ENCODE data around the gene RAB3GAP2. TPM values are rescaled to one million over a fixed set of nuclear protein-coding genes. Genes with fewer than 3 reads are reported as not detected.
"Not testable (repeated sequence)": the region's sequence is repeated elsewhere in the genome, so short reads cannot be mapped to it uniquely, and the experiment has no call there.

RAB3GAP2 gene
- total and polyA plus RNA-seq, 2 of the 13 experiments (the other 11 are each of a cell fraction or from before 2014, with no cell fraction given), result 22.6 to 25.0 TPM

DNA sequence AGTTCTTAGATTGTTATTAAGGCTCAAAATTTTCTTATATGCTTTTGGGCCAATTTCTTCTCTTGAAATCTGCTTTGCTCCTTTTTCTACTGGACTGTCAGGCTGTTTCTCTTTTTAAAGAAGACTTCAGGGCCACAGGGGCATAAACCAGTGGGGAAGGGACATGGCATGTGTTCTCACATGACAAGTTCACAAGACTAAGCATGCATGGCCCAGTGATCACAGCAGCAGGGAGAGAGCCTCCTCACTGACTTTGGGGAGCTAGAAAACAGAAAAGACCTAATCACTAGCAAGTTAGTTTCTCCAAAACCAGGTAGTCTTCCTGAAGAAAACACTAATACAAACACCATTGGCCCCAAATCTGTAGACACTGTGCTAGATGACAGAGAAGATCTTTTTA is 64.8 kb downstream of the RAB3GAP2 start:
- FAIRE-seq (no peak), DNase-seq (ENCODE audit: low spot score) (no peak), ATAC-seq (no peak)
- H3K4me3 ChIP-seq (replicated peaks in 1 of 3; ENCODE audit: insufficient read depth in 1 of 3, low read depth in 2 of 3, low read length in 3 of 3), result no peak overlapping the region
- H3K79me2 ChIP-seq (ENCODE audit: insufficient read depth, low read length), result no peaks in the 10 kb centered on the region
- no peak for TF ChIP-seq KDM6A (CRISPR knock-in tag; IDR thresholded peaks at IDR 0.05; ENCODE audit: low read depth)
- TF ChIP-seq HDAC6 (IDR thresholded peaks at IDR 0.05; ENCODE audit: low read depth, low read length), result no peak
- no peak for TF ChIP-seq BCLAF1 (IDR thresholded peaks at IDR 0.05)
- TF ChIP-seq POLR2AphosphoS2 (IDR thresholded peaks at IDR 0.05; ENCODE audit: low read depth, low read length), result no peak
- no peak for TF ChIP-seq ZNF124 (CRISPR knock-in tag; IDR thresholded peaks at IDR 0.05)
- TF ChIP-seq CCDC6 (CRISPR knock-in tag; IDR thresholded peaks at IDR 0.05), result no peak
- TF ChIP-seq ZNF138 (CRISPR knock-in tag; IDR thresholded peaks at IDR 0.05; ENCODE audit: low read depth), result no peak
- no peak for TF ChIP-seq TBX3 (IDR thresholded peaks at IDR 0.05; ENCODE audit: borderline replicate concordance)
- no peak for TF ChIP-seq MEIS1 (CRISPR knock-in tag; IDR thresholded peaks at IDR 0.05; ENCODE audit: borderline replicate concordance)
- no peak for TF ChIP-seq TRAFD1 (CRISPR knock-in tag; IDR thresholded peaks at IDR 0.05; ENCODE audit: borderline replicate concordance)
- no peak for TF ChIP-seq YEATS2 (CRISPR knock-in tag; IDR thresholded peaks at IDR 0.05; ENCODE audit: borderline replicate concordance)
- no peaks in the 10 kb centered on the region for H3K9me3 ChIP-seq (ENCODE audit: low read length)
- H3K36me3 ChIP-seq (replicated peaks in 1 of 2; ENCODE audit: control insufficient read depth in 1 of 2, insufficient read depth in 2 of 2, low read length in 2 of 2), result peaks cover 4 to 52% of the 10 kb centered on the region in 2 experiments; a peak in 4 of 5 replicates
- BruUV-seq (replicated peaks), result no TSS peak
- H2AFZ ChIP-seq (ENCODE audit: low read length), result no peak overlapping the region
- in situ Hi-C loops (cut with HindIII; ENCODE audit: extremely low pct_ligation_motif_present, low pct_unique_long_range_greater_than_20kb), result no loop called here
- POLR2A ChIA-PET, result no interaction called here
- H3K9ac ChIP-seq (ENCODE audit: insufficient read depth, low read depth, low read length), result no peak overlapping the region
- CTCF ChIA-PET (ENCODE audit: low intra/inter-chr PET ratio, low total read pairs), result no interaction called here
- no peaks in the 10 kb centered on the region for H3K4me1 ChIP-seq (ENCODE audit: insufficient read depth, low read length)
- intact Hi-C loops (cut with micrococcal nuclease; ENCODE audit: unreplicated experiment), result no loop called here
- H3K27ac ChIP-seq (ENCODE audit: extremely low read length, insufficient read depth, low read length), result no peak overlapping the region
- no peaks in the 10 kb centered on the region for H3K27me3 ChIP-seq (ENCODE audit: control insufficient read depth in 1 of 2, insufficient read depth in 2 of 2, low read length in 2 of 2)
- no peaks in the 10 kb centered on the region for H4K20me1 ChIP-seq (ENCODE audit: insufficient read depth, low read length)
- H3K4me2 ChIP-seq (ENCODE audit: low read depth, low read length), result no peak overlapping the region

GRCh38 chr1:220204758-220205157 is 67.5 kb downstream of the RAB3GAP2 start:
- DNase-seq (ENCODE audit: low spot score); H3K9me3 ChIP-seq (ENCODE audit: low read length); H3K9ac ChIP-seq (ENCODE audit: insufficient read depth, low read depth, low read length); ATAC-seq; BruUV-seq (replicated peaks); H3K27me3 ChIP-seq (ENCODE audit: control insufficient read depth in 1 of 2, insufficient read depth in 2 of 2, low read length in 2 of 2); H3K4me1 ChIP-seq (ENCODE audit: insufficient read depth, low read length); FAIRE-seq; CTCF ChIA-PET (ENCODE audit: low intra/inter-chr PET ratio, low total read pairs); H2AFZ ChIP-seq (ENCODE audit: low read length); H3K27ac ChIP-seq (ENCODE audit: extremely low read length, insufficient read depth, low read length); H3K4me3 ChIP-seq (replicated peaks in 1 of 3; ENCODE audit: insufficient read depth in 1 of 3, low read depth in 2 of 3, low read length in 3 of 3); H3K4me2 ChIP-seq (ENCODE audit: low read depth, low read length); H3K79me2 ChIP-seq (ENCODE audit: insufficient read depth, low read length); POLR2A ChIA-PET; H4K20me1 ChIP-seq (ENCODE audit: insufficient read depth, low read length); intact Hi-C loops (cut with micrococcal nuclease; ENCODE audit: unreplicated experiment); in situ Hi-C loops (cut with HindIII; ENCODE audit: extremely low pct_ligation_motif_present, low pct_unique_long_range_greater_than_20kb): not testable (repeated sequence)
- peaks cover 0 to 49% of the 10 kb centered on the region in 2 experiments for H3K36me3 ChIP-seq (replicated peaks in 1 of 2; ENCODE audit: control insufficient read depth in 1 of 2, insufficient read depth in 2 of 2, low read length in 2 of 2)
- WGBS (ENCODE audit: low lambda C conversion rate), result 92% methylated on average over 2 of the region's 2 CpGs
